Liver (tissue), 3 donors: ENCODE results near the gene POU2F2.

Experiments used
- GABPA ChIP-seq, 2 donors: IDR thresholded peaks in 1 of 2; conservative IDR thresholded peaks in 1 of 2; 2 replicates each; pipeline ENCODE4 v1.6.1; 2016; ENCODE audit warnings: antibody characterized with exemption in 2 of 2, mild to moderate bottlenecking in 1 of 2, moderate library complexity in 1 of 2
- JUND ChIP-seq, 2 donors: IDR thresholded peaks; 2 replicates each; pipeline ENCODE4 v1.6.1; 2016; ENCODE audit warnings: antibody characterized with exemption in 2 of 2
- TAF1 ChIP-seq: conservative IDR thresholded peaks from 2 replicates; pipeline ENCODE4 v1.6.1; 2016; ENCODE audit warnings: antibody characterized with exemption, mild to moderate bottlenecking
- YY1 ChIP-seq: IDR thresholded peaks from 2 replicates; pipeline ENCODE4 v1.6.1; 2016; ENCODE audit warnings: antibody characterized with exemption, mild to moderate bottlenecking
- TF ChIP-seq, protein P1 (sequence below): IDR thresholded peaks from 2 replicates; pipeline ENCODE4 v1.6.1; 2016; ENCODE audit warnings: antibody characterized with exemption, mild to moderate bottlenecking
- TF ChIP-seq, protein P2 (sequence below): fragments of 150-350 bp; IDR thresholded peaks from 2 replicates; pipeline ENCODE4 v1.5.1; 2017; ENCODE audit warnings: improper control_type of control experiment, low read depth, low read length; ENCODE audit not compliant: missing input control
- donor health status: healthy.
- donor health status: healthy.

DNA sequence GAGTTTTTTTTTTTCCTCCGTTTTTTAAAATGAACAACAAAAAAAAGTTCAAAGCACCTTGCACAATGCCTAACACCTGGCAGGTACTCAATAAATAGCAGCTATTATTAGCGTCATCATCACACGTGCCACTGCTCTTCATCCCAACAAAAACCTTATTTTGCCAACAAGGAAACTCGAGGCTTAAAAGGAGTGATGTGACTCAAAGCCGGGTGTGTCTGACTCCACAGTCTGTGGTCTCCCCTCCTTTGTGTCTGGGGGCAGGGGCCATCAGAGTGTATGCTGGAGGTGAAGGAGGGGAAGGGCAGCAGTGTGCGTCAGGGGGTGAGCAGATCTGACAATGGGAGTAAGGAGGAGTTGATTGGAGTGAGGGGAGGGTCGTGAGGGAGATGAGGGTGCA lies 34.1 kb upstream of the POU2F2 start:
- TF ChIP-seq, protein P1, sequence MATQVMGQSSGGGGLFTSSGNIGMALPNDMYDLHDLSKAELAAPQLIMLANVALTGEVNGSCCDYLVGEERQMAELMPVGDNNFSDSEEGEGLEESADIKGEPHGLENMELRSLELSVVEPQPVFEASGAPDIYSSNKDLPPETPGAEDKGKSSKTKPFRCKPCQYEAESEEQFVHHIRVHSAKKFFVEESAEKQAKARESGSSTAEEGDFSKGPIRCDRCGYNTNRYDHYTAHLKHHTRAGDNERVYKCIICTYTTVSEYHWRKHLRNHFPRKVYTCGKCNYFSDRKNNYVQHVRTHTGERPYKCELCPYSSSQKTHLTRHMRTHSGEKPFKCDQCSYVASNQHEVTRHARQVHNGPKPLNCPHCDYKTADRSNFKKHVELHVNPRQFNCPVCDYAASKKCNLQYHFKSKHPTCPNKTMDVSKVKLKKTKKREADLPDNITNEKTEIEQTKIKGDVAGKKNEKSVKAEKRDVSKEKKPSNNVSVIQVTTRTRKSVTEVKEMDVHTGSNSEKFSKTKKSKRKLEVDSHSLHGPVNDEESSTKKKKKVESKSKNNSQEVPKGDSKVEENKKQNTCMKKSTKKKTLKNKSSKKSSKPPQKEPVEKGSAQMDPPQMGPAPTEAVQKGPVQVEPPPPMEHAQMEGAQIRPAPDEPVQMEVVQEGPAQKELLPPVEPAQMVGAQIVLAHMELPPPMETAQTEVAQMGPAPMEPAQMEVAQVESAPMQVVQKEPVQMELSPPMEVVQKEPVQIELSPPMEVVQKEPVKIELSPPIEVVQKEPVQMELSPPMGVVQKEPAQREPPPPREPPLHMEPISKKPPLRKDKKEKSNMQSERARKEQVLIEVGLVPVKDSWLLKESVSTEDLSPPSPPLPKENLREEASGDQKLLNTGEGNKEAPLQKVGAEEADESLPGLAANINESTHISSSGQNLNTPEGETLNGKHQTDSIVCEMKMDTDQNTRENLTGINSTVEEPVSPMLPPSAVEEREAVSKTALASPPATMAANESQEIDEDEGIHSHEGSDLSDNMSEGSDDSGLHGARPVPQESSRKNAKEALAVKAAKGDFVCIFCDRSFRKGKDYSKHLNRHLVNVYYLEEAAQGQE = no peak
- no peak for TF ChIP-seq YY1
- TF ChIP-seq, protein P2, sequence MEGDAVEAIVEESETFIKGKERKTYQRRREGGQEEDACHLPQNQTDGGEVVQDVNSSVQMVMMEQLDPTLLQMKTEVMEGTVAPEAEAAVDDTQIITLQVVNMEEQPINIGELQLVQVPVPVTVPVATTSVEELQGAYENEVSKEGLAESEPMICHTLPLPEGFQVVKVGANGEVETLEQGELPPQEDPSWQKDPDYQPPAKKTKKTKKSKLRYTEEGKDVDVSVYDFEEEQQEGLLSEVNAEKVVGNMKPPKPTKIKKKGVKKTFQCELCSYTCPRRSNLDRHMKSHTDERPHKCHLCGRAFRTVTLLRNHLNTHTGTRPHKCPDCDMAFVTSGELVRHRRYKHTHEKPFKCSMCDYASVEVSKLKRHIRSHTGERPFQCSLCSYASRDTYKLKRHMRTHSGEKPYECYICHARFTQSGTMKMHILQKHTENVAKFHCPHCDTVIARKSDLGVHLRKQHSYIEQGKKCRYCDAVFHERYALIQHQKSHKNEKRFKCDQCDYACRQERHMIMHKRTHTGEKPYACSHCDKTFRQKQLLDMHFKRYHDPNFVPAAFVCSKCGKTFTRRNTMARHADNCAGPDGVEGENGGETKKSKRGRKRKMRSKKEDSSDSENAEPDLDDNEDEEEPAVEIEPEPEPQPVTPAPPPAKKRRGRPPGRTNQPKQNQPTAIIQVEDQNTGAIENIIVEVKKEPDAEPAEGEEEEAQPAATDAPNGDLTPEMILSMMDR = no peak
- no peak for TF ChIP-seq TAF1
- TF ChIP-seq GABPA (IDR thresholded peaks at IDR 0.05 in 1 of 2, conservative IDR thresholded peaks at IDR 0.05 in 1 of 2) = no peak
- no peak for TF ChIP-seq JUND (IDR thresholded peaks at IDR 0.05)
